Activated CD4-positive, alpha-beta T cell treated with anti-CD3 and anti-CD28 coated beads, Interleukin-2, amount 10 ng/mL, durations not matched to agents 7 days and 5 days (primary cell): ENCODE results near the gene CRLF2. TPM values are rescaled to one million over a fixed set of nuclear protein-coding genes. Genes with fewer than 3 reads are reported as not detected.
"Not testable (repeated sequence)": the region's sequence is repeated elsewhere in the genome, so short reads cannot be mapped to it uniquely, and the experiment has no call there.

ENCODE experiments used
- CTCF ChIA-PET: fragments of 350-600 bp; sonication (Branson Sonifier 250); formaldehyde crosslinking; loops from one replicate; lab custom pipeline; 2021; ENCODE audit warnings: antibody characterized with exemption; lab: Charles Lee
- POLR2A ChIA-PET: fragments of 350-600 bp; sonication (Branson Sonifier 250); formaldehyde crosslinking; loops from one replicate; lab custom pipeline; 2021; ENCODE audit warnings: antibody characterized with exemption; lab: Charles Lee
- DNase-seq: peaks from one replicate; pipeline ENCODE4 v3.0.0-alpha.2; 2020
- H3K27ac Mint-ChIP-seq: one replicate; pipeline ENCODE4 v1.8.0; 2021; ENCODE audit warnings: mild to moderate bottlenecking, moderate library complexity, mixed read lengths
- H3K27me3 Mint-ChIP-seq: one replicate; pipeline ENCODE4 v1.8.0; 2021; ENCODE audit warnings: mixed read lengths
- H3K36me3 Mint-ChIP-seq: one replicate; pipeline ENCODE4 v1.8.0; 2021; ENCODE audit warnings: low read depth, mixed read lengths
- H3K4me1 Mint-ChIP-seq: one replicate; pipeline ENCODE4 v1.8.0; 2021; ENCODE audit warnings: mixed read lengths
- H3K4me3 Mint-ChIP-seq: one replicate; pipeline ENCODE4 v1.8.0; 2021; ENCODE audit warnings: mild to moderate bottlenecking, moderate library complexity, mixed read lengths
- H3K9me3 Mint-ChIP-seq: one replicate; pipeline ENCODE4 v1.8.0; 2021; ENCODE audit warnings: mixed read lengths
- total RNA-seq, 2 experiments: library from RNA; stranded (reverse); gene quantifications; one replicate each; pipeline ENCODE4 v1.2.3, GENCODE V29; 2021

Gene CRLF2
- total RNA-seq, 2 experiments from 2014 or later: 3.4 to 4.5 TPM

DNA sequence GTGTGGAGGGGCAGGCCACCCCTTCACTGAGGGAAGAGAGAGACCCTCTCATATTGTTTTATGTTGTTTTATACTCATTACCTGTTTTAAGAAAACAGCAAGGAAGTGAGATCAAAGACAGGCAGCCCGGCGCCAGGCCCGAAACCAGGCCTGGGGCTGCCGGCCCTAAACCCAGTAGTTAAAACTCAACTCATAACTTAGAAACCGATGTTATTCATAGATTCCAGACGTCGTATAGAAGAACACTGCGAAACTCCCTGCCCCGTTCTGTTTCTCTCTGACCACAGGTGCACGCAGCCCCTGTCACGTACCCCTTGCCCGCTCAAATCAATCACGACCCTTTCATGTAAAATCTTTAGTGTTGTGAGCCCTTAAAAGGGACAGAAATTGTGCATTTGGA, 40.5 kb downstream of the CRLF2 start:
- H3K9me3 Mint-ChIP-seq, H3K4me1 Mint-ChIP-seq, H3K36me3 Mint-ChIP-seq, CTCF ChIA-PET, POLR2A ChIA-PET, H3K27me3 Mint-ChIP-seq, H3K4me3 Mint-ChIP-seq, H3K27ac Mint-ChIP-seq, DNase-seq: not testable (repeated sequence)

- ChIA-PET POLR2A (no interaction called here), CTCF (no interaction called here)
- H3K27me3 Mint-ChIP-seq: no peaks in the 10 kb centered on the region
- H3K27ac Mint-ChIP-seq: no peak overlapping the region
- H3K4me1 Mint-ChIP-seq: peaks cover 11% of the 10 kb centered on the region
- no peak for DNase-seq
- no peaks in the 10 kb centered on the region for H3K36me3 Mint-ChIP-seq
- H3K4me3 Mint-ChIP-seq: no peak overlapping the region
- no peaks in the 10 kb centered on the region for H3K9me3 Mint-ChIP-seq
Measured at GRCh38 chrX:1170243-1170642, 42.2 kb downstream of the CRLF2 start.

DNA sequence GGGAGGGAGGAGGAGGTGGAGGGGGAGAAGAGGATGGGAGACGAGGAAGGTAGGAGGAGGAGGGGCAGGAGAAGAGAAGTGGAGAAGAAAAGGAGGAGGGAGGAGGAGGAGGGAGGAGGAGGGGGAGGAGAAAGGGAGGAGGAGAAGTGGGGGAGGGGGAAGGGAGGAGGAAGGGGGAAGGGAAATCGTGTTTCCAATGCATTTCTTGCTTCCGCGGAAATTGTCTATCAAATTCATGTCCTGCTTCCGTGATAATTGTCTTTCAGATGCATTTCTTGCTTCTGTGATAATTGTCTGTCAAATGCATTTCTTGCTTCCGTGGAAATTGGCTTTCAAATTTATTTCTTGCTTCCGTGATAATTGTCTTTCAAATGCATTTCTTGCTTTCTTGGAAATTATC, 43.3 kb downstream of the CRLF2 start:
- Mint-ChIP-seq H3K27ac (no peak overlapping the region), H3K4me3 (no peak overlapping the region), H3K36me3 (no peaks in the 10 kb centered on the region), H3K27me3 (no peaks in the 10 kb centered on the region), H3K4me1 (peaks cover 15% of the 10 kb centered on the region), H3K9me3 (no peaks in the 10 kb centered on the region)
- ChIA-PET CTCF (no interaction called here), POLR2A (no interaction called here)
- no peak for DNase-seq

DNA sequence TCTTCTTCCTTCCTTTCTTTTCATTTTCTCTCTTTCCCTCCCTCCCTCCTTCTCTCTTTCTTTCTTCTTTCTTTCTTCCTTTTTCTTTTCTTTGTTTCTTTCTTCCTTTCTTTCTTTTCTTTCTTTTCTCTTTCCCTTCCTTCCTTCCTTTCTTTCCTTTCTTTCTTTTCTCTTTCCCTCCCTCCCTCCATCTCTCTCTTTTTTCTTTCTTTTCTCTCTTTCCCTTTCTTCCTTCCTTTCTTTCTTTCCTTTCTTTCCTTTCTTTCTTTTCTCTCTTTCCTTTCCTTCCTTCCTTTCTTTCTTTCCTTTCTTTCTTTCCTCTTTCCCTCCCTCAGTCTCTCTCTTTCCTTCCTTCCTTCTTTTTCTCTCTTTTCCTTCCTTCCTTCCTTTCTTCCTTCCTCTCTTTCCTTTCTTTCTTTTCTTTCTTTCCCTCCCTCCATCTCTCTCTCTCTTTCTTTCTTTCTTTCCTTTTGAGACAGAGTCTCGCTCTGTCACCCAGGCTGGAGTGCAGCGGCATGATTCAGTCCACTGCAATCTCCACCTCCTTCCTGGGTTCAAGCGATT, 44.4 kb downstream of the CRLF2 start:
- POLR2A ChIA-PET: no interaction called here

GRCh38 chrX:1167466-1167865, 45.0 kb downstream of the CRLF2 start:
- no peak overlapping the region for H3K4me3 Mint-ChIP-seq
- H3K27me3 Mint-ChIP-seq: no peaks in the 10 kb centered on the region
- no peaks in the 10 kb centered on the region for H3K9me3 Mint-ChIP-seq
- no peaks in the 10 kb centered on the region for H3K36me3 Mint-ChIP-seq
- DNase-seq: no peak
- ChIA-PET POLR2A (no interaction called here), CTCF (no interaction called here)
- no peak overlapping the region for H3K27ac Mint-ChIP-seq
- peaks cover 16% of the 10 kb centered on the region for H3K4me1 Mint-ChIP-seq

More for the DNA sequence above, 44.4 kb downstream of the CRLF2 start:
- CTCF ChIA-PET: no interaction called here
- Mint-ChIP-seq H3K9me3 (no peaks in the 10 kb centered on the region), H3K4me3 (no peak overlapping the region), H3K27ac (no peak overlapping the region), H3K36me3 (no peaks in the 10 kb centered on the region), H3K27me3 (no peaks in the 10 kb centered on the region), H3K4me1 (peaks cover 16% of the 10 kb centered on the region)
- DNase-seq: no peak

DNA sequence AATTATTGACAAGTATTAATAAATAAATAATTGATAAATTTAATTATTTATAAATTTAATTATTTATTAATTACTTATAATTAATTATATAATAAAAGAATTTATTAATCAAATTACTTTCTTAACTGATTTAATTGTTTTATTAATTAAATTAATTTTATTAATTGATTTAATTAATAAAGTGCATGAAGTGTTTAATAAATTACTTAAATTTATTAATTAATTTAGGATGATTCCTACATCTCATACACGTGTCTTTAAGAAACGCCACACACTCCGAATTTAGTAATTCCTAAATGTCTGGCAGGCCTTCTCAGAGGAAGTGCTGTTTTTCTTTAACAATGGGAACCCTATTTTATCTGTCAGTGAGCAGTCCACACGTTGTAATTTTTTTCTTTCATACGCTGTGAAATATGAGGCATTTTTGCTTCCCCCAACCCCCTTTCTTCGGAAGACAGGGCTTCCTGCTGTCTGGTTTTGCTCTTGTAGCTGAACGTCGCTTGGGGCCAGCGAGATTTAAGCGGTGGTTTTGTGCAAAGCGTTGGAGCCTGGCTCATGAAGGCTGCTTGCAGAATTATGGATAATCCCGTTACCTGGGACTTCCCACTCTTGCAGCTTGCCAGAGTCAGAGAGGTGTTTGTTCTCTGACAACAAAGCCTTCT, 46.8 kb downstream of the CRLF2 start:
- DNase-seq: peak; percentile 37
- ChIA-PET POLR2A (no interaction called here), CTCF (no interaction called here)
- H3K27ac Mint-ChIP-seq: peak overlapping the region; percentile 55
- no peaks in the 10 kb centered on the region for H3K27me3 Mint-ChIP-seq
- peaks cover 3% of the 10 kb centered on the region for H3K9me3 Mint-ChIP-seq
- peaks cover 16% of the 10 kb centered on the region for H3K4me1 Mint-ChIP-seq
- H3K36me3 Mint-ChIP-seq: no peaks in the 10 kb centered on the region
- H3K4me3 Mint-ChIP-seq: no peak overlapping the region

- ChIA-PET POLR2A (no interaction called here), CTCF (no interaction called here)
- Mint-ChIP-seq H3K9me3 (peaks cover 10% of the 10 kb centered on the region), H3K4me1 (peaks cover 16% of the 10 kb centered on the region), H3K4me3 (no peak overlapping the region), H3K36me3 (no peaks in the 10 kb centered on the region), H3K27ac (no peak overlapping the region), H3K27me3 (no peaks in the 10 kb centered on the region)
- peak; percentile 28 for DNase-seq
Measured at GRCh38 chrX:1164322-1165288, 47.8 kb downstream of the CRLF2 start.

DNA sequence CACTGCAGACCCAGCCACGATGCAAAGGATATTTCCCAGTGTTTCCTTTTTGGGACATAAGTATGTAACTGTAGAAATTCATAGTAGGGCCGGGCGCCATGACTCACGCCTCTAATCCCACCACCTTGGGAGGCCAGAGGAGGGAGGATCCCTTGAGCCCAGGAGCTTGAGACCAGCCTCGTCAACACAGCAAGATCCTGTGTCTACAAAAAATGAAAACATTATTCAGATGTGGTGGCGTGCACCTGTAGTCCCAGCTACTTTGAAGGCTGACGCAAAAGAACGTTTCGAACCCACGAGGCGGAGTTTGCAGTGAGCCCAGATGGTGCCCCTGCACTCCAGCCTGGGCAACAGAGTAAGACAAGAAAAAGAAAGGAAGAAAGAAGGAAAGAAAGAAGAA, 49.2 kb downstream of the CRLF2 start:
- H3K27me3 Mint-ChIP-seq: no peaks in the 10 kb centered on the region
- peaks cover 14% of the 10 kb centered on the region for H3K9me3 Mint-ChIP-seq
- H3K36me3 Mint-ChIP-seq: no peaks in the 10 kb centered on the region
- no peak for DNase-seq
- POLR2A ChIA-PET: no interaction called here
- H3K4me3 Mint-ChIP-seq: no peak overlapping the region
- peaks cover 18% of the 10 kb centered on the region for H3K4me1 Mint-ChIP-seq
- H3K27ac Mint-ChIP-seq: no peak overlapping the region
- CTCF ChIA-PET: no interaction called here

- no peak for DNase-seq
- no peak overlapping the region for H3K27ac Mint-ChIP-seq
- H3K4me1 Mint-ChIP-seq: peaks cover 13% of the 10 kb centered on the region
- H3K4me3 Mint-ChIP-seq: no peak overlapping the region
- H3K9me3 Mint-ChIP-seq: peaks cover 14% of the 10 kb centered on the region
- H3K36me3 Mint-ChIP-seq: no peaks in the 10 kb centered on the region
- ChIA-PET CTCF (no interaction called here), POLR2A (no interaction called here)
- H3K27me3 Mint-ChIP-seq: no peaks in the 10 kb centered on the region
Measured at GRCh38 chrX:1162119-1162916, 50.1 kb downstream of the CRLF2 start.

GRCh38 chrX:1159548-1159947, 52.9 kb downstream of the CRLF2 start:
- CTCF ChIA-PET: no interaction called here
- H3K36me3 Mint-ChIP-seq: no peaks in the 10 kb centered on the region
- H3K27ac Mint-ChIP-seq: peak overlapping the region; percentile 15
- POLR2A ChIA-PET: no interaction called here
- H3K4me3 Mint-ChIP-seq: peak overlapping the region; percentile 37
- H3K4me1 Mint-ChIP-seq: peaks cover 4% of the 10 kb centered on the region
- H3K9me3 Mint-ChIP-seq: peaks cover 14% of the 10 kb centered on the region
- DNase-seq: no peak
- H3K27me3 Mint-ChIP-seq: no peaks in the 10 kb centered on the region

- H3K4me1 Mint-ChIP-seq, POLR2A ChIA-PET, DNase-seq, H3K27me3 Mint-ChIP-seq, H3K36me3 Mint-ChIP-seq, CTCF ChIA-PET, H3K4me3 Mint-ChIP-seq, H3K27ac Mint-ChIP-seq: not testable (repeated sequence)
- H3K9me3 Mint-ChIP-seq: peaks cover 14% of the 10 kb centered on the region
Measured at GRCh38 chrX:1156681-1157455, 55.6 kb downstream of the CRLF2 start.

DNA sequence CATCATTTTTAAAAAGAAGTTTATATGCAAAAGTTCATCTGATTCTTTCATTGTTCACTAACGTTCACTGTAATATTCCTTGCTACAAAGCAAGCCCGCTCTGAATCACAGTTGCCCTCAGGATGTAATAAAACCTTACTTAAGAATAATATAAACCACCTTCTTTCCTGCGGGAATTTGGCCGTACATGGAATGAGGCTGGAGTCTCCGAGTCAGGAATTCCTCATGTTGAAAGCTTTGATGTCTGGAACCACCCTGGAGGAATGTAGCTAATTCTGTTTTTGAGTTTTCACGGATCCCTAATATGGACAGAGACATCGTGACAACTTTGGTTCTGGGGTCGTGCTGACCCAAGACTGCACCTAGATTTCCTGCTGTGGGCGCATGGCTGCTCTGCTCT, 58.5 kb downstream of the CRLF2 start:
- H3K27me3 Mint-ChIP-seq: no peaks in the 10 kb centered on the region
- ChIA-PET POLR2A (no interaction called here), CTCF (no interaction called here)
- H3K27ac Mint-ChIP-seq: no peak overlapping the region
- no peaks in the 10 kb centered on the region for H3K9me3 Mint-ChIP-seq
- no peak for DNase-seq
- H3K4me3 Mint-ChIP-seq: no peak overlapping the region
- no peaks in the 10 kb centered on the region for H3K4me1 Mint-ChIP-seq
- no peaks in the 10 kb centered on the region for H3K36me3 Mint-ChIP-seq
